Effector memory CD4-positive, alpha-beta T cell (primary cell): Measurements from ENCODE around the gene MRPL4.

Experiments
- DNase-seq, 3 donors: peaks; one replicate each; pipeline ENCODE4 v3.0.0-alpha.2; 2020
- H3K27ac ChIP-seq: 2 replicates; pipeline ENCODE4 v1.7.0; 2013; ENCODE audit warnings: mild to moderate bottlenecking, low read length, moderate library complexity; ENCODE audit not compliant: insufficient read depth, poor library complexity, severe bottlenecking
- H3K27me3 ChIP-seq: replicated peaks from 2 replicates; pipeline ENCODE4 v1.7.0; 2013; ENCODE audit warnings: mild to moderate bottlenecking, low read length; ENCODE audit not compliant: insufficient read depth, control insufficient read depth, poor library complexity, severe bottlenecking
- H3K36me3 ChIP-seq: 2 replicates; pipeline ENCODE4 v1.7.0; 2013; ENCODE audit warnings: mild to moderate bottlenecking, low read length, moderate library complexity; ENCODE audit not compliant: control insufficient read depth, insufficient read depth
- H3K4me1 ChIP-seq: 2 replicates; pipeline ENCODE4 v1.7.0; 2013; ENCODE audit warnings: low read length, mild to moderate bottlenecking; ENCODE audit not compliant: control insufficient read depth, insufficient read depth, poor library complexity, severe bottlenecking
- H3K4me3 ChIP-seq: 2 replicates; pipeline ENCODE4 v1.7.0; 2013; ENCODE audit warnings: low read length, low read depth, mild to moderate bottlenecking; ENCODE audit not compliant: insufficient read depth, poor library complexity, severe bottlenecking
- H3K9me3 ChIP-seq: 2 replicates; pipeline ENCODE4 v1.7.0; 2013; ENCODE audit warnings: mild to moderate bottlenecking, low read length, moderate library complexity; ENCODE audit not compliant: control insufficient read depth

The MRPL4 gene

GRCh38 chr19:10292789-10293636 lies 41.0 kb downstream of the MRPL4 start:
- H3K9me3 ChIP-seq: no peaks in the 10 kb centered on the region
- no peak for DNase-seq
- H3K27me3 ChIP-seq: peaks cover 75% of the 10 kb centered on the region
- peaks cover 66% of the 10 kb centered on the region for H3K4me1 ChIP-seq
- H3K4me3 ChIP-seq: no peak overlapping the region
- H3K36me3 ChIP-seq: no peaks in the 10 kb centered on the region
- no peak overlapping the region for H3K27ac ChIP-seq

DNA sequence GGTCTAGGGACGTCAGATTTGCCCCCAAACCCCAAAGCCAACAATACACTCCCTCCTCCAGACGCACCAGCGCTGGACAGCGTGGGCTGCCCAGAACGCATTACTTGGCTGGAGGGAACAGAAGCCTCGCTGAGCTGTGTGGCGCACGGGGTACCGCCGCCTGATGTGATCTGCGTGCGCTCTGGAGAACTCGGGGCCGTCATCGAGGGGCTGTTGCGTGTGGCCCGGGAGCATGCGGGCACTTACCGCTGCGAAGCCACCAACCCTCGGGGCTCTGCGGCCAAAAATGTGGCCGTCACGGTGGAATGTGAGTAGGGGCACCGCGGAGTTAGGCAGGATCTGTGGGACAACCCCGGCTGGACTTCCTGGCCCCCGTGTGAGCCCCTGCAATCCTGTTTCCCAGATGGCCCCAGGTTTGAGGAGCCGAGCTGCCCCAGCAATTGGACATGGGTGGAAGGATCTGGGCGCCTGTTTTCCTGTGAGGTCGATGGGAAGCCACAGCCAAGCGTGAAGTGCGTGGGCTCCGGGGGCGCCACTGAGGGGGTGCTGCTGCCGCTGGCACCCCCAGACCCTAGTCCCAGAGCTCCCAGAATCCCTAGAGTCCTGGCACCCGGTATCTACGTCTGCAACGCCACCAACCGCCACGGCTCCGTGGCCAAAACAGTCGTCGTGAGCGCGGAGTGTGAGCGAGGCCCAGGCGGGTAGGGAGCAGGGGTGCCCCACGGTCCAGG lies 41.8 kb downstream of the MRPL4 start:
- DNase-seq: no peak

DNA sequence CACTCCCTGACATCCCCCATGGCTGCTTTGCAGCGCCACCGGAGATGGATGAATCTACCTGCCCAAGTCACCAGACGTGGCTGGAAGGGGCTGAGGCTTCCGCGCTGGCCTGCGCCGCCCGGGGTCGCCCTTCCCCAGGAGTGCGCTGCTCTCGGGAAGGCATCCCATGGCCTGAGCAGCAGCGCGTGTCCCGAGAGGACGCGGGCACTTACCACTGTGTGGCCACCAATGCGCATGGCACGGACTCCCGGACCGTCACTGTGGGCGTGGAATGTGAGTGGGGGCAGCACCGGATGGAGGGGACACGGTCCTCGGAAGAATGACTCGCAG lies 42.3 kb downstream of the MRPL4 start:
- H3K4me1 ChIP-seq: peaks cover 53% of the 10 kb centered on the region
- no peak for DNase-seq
- no peak overlapping the region for H3K27ac ChIP-seq
- no peaks in the 10 kb centered on the region for H3K9me3 ChIP-seq
- peaks cover 63% of the 10 kb centered on the region for H3K27me3 ChIP-seq
- no peak overlapping the region for H3K4me3 ChIP-seq
- H3K36me3 ChIP-seq: no peaks in the 10 kb centered on the region

More for the DNA sequence above, 41.8 kb downstream of the MRPL4 start:
- Histone ChIP-seq H3K36me3 (no peaks in the 10 kb centered on the region), H3K4me1 (peaks cover 58% of the 10 kb centered on the region), H3K27ac (no peak overlapping the region), H3K4me3 (no peak overlapping the region), H3K27me3 (peaks cover 67% of the 10 kb centered on the region), H3K9me3 (no peaks in the 10 kb centered on the region)

DNA sequence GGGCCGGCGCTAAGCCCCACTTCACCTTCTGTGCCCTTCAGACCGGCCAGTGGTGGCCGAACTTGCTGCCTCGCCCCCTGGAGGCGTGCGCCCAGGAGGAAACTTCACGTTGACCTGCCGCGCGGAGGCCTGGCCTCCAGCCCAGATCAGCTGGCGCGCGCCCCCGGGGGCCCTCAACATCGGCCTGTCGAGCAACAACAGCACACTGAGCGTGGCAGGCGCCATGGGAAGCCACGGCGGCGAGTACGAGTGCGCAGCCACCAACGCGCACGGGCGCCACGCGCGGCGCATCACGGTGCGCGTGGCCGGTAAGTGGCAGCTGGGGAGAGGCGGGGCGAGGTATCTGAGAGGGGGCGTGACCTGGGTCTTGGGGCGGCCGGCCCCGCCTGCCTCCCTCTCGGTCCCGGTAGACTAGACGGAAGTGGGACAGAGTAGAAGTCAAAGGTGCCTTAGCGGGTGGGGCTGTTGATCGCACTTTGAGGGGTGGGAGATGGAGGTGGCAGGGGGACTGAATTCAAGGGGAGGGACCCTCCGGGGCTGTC lies 43.4 kb downstream of the MRPL4 start:
- H3K9me3 ChIP-seq: no peaks in the 10 kb centered on the region
- H3K36me3 ChIP-seq: no peaks in the 10 kb centered on the region
- peaks cover 43% of the 10 kb centered on the region for H3K4me1 ChIP-seq
- H3K4me3 ChIP-seq: peak overlapping the region; percentile 60
- no peak overlapping the region for H3K27ac ChIP-seq
- DNase-seq: peak; percentile 51 to 70 (median 59)
- peaks cover 53% of the 10 kb centered on the region for H3K27me3 ChIP-seq

DNA sequence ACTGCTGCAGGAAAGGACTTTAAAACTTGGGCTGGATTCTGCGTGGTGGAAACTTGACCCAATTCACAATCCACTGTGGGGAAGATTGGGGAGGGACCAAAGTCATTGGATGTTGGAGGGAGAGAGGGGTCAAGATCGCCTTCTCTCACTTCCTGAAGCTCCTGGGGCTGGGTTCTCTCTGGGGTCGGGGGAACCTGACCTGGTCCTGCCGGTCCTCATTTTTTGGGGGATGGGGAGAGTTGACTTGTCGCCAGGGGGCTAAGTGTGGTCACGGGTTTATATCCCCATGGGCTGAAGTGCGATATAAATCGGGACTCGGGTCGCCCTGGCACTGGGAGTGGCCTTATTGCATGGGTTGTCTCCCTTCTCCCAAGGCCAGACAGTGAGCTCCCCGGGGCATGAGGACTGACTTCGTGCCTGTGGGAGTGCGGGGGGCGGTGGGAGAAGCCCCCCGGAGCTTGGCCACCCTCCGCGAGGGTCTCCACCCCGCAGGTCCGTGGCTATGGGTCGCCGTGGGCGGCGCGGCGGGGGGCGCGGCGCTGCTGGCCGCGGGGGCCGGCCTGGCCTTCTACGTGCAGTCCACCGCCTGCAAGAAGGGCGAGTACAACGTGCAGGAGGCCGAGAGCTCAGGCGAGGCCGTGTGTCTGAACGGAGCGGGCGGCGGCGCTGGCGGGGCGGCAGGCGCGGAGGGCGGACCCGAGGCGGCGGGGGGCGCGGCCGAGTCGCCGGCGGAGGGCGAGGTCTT lies 44.0 kb downstream of the MRPL4 start:
- DNase-seq: no peak
- Histone ChIP-seq H3K27ac (no peak overlapping the region), H3K27me3 (peaks cover 46% of the 10 kb centered on the region), H3K4me1 (peaks cover 36% of the 10 kb centered on the region), H3K36me3 (no peaks in the 10 kb centered on the region), H3K4me3 (peak overlapping the region; percentile 60), H3K9me3 (no peaks in the 10 kb centered on the region)

DNA sequence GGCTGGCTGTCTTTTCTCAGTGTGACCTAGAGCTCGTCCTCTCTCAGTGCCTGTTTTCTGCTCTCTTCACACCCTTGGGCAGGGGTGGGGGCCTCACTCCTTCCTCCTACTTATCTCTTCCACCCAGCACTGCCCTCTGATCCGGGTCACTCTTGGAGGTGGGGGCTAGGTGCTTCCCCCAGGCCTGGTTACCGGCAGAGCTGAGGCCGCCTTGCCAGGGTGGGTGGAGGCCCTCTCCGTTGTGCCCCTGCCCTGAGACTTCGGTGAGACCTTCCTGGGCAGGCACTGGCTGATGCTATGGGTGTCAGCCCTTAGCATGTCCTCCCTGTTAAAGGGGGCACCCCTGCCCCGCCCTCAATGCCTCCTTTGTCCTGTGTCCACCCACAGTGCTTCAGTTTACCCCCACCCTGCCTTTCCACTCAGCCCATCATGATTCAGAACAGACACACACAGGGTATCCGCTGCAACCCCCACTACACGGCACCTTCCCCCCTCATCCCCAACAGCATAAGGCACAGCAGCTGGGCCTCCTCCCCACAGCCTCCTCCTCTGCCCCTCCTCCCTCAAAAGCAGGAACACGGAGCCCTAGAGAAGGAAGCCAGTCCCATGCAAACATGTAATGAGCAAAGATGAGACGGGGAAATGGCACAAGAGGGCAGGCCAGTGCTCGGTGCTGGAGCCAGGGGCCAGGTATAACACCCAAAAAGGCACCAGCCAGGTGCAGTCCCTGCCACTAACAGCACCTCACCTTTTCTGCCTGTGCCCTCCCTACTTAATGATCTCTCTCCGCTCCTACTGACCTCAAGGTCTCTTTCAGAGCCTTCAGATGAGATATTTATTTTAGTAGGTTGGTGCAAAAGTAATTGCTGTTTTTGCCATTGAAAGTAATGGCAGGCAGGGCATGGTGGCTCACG lies 47.8 kb downstream of the MRPL4 start:
- peaks cover 8% of the 10 kb centered on the region for H3K27me3 ChIP-seq
- H3K9me3 ChIP-seq: no peaks in the 10 kb centered on the region
- DNase-seq: no peak
- no peak overlapping the region for H3K27ac ChIP-seq
- H3K4me3 ChIP-seq: no peak overlapping the region
- no peaks in the 10 kb centered on the region for H3K36me3 ChIP-seq
- peaks cover 14% of the 10 kb centered on the region for H3K4me1 ChIP-seq

- Histone ChIP-seq H3K27me3 (no peaks in the 10 kb centered on the region), H3K9me3 (no peaks in the 10 kb centered on the region), H3K27ac (no peak overlapping the region), H3K36me3 (no peaks in the 10 kb centered on the region), H3K4me1 (no peaks in the 10 kb centered on the region), H3K4me3 (no peak overlapping the region)
- no peak for DNase-seq
Measured at GRCh38 chr19:10305139-10305806, 53.3 kb downstream of the MRPL4 start.

DNA sequence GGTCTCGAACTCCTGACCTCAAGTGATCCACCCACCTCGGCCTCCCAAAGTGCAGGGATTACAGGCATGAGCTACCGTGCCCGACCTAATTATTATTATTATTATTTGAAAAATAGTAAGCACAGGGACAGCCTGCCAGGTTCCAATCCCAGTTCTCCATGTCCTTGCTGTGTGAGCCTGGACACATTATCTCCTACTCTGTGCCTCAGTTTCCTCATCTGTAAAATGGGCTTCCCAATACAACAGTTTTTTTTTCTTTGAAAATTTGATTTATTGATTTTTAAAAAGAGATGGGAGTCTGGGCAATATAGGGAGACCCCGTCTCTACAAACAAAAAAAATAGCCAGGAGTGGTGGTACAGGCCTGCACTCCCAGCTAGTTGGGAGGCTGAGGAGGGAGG lies 54.3 kb downstream of the MRPL4 start:
- DNase-seq: no peak
- H3K36me3 ChIP-seq: no peaks in the 10 kb centered on the region
- no peak overlapping the region for H3K4me3 ChIP-seq
- no peaks in the 10 kb centered on the region for H3K4me1 ChIP-seq
- H3K9me3 ChIP-seq: no peaks in the 10 kb centered on the region
- H3K27ac ChIP-seq: no peak overlapping the region
- no peaks in the 10 kb centered on the region for H3K27me3 ChIP-seq

- H3K9me3 ChIP-seq: no peaks in the 10 kb centered on the region
- H3K27me3 ChIP-seq: no peaks in the 10 kb centered on the region
- no peak within 1 kb of the TSS for H3K4me3 ChIP-seq
- DNase-seq: no peak
- no peaks in the 10 kb centered on the region for H3K4me1 ChIP-seq
- no peaks in the 10 kb centered on the region for H3K36me3 ChIP-seq
- H3K27ac ChIP-seq: no peak within 1 kb of the TSS
Measured at GRCh38 chr19:10309423-10309822, 57.4 kb downstream of the MRPL4 start, which contains the start of gene ZGLP1. ZGLP1 (minus strand) TSS chr19:10309815.
